SK-N-MC (cell line): ENCODE results near the gene CNOT6L.

Experiments
- EZH2 ChIP-seq: fragments of 200-600 bp; sonication (generic); IDR thresholded peaks from one replicate; pipeline ENCODE4 v1.6.1; 2017; ENCODE audit warnings: antibody characterized with exemption
- POLR2AphosphoS5 ChIP-seq: IDR thresholded peaks from 2 replicates; pipeline ENCODE4 v1.6.1; 2012; ENCODE audit warnings: mild to moderate bottlenecking, low read depth, low read length, borderline replicate concordance

- TF ChIP-seq EZH2 (no peak), POLR2AphosphoS5 (no peak)
Measured at GRCh38 chr4:77865259-77865658, 46.1 kb upstream of the CNOT6L start.
